ENCODE data around the gene RRP36.

RRP36 gene

DNA sequence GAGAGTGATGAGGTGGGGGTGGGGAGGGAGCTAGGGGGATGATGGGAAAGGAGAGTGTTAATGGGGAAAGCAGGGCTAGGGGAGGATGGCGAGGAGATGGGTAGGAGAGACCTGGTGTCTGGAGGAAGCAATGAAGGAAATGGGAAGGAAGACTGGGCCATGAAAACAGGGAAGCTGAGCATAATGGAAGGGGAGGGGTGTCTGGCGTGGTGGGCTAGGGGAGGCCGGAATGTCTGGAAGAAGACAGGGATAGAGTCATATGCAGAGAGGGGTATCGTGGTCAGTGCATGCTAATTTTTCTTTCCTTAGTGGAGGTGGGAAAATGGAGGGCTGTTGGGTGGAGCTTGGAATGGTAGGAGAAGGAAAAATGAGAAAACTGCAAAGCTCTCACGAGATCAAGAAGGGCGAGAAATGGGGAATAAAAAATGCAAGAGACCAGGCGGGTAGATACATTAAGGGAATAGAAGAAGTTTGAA, 7.0 kb upstream of the RRP36 start:
- H3K4me3 ChIP-seq (ENCODE audit: low read depth, low read length), result peak overlapping the region; percentile 87
- TF ChIP-seq, protein P1, sequence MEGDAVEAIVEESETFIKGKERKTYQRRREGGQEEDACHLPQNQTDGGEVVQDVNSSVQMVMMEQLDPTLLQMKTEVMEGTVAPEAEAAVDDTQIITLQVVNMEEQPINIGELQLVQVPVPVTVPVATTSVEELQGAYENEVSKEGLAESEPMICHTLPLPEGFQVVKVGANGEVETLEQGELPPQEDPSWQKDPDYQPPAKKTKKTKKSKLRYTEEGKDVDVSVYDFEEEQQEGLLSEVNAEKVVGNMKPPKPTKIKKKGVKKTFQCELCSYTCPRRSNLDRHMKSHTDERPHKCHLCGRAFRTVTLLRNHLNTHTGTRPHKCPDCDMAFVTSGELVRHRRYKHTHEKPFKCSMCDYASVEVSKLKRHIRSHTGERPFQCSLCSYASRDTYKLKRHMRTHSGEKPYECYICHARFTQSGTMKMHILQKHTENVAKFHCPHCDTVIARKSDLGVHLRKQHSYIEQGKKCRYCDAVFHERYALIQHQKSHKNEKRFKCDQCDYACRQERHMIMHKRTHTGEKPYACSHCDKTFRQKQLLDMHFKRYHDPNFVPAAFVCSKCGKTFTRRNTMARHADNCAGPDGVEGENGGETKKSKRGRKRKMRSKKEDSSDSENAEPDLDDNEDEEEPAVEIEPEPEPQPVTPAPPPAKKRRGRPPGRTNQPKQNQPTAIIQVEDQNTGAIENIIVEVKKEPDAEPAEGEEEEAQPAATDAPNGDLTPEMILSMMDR (IDR thresholded peaks at IDR 0.05; ENCODE audit: insufficient read depth, low read depth, low read length, missing control alignments), result no peak
- no peak for DNase-seq (ENCODE audit: low read depth)

DNA sequence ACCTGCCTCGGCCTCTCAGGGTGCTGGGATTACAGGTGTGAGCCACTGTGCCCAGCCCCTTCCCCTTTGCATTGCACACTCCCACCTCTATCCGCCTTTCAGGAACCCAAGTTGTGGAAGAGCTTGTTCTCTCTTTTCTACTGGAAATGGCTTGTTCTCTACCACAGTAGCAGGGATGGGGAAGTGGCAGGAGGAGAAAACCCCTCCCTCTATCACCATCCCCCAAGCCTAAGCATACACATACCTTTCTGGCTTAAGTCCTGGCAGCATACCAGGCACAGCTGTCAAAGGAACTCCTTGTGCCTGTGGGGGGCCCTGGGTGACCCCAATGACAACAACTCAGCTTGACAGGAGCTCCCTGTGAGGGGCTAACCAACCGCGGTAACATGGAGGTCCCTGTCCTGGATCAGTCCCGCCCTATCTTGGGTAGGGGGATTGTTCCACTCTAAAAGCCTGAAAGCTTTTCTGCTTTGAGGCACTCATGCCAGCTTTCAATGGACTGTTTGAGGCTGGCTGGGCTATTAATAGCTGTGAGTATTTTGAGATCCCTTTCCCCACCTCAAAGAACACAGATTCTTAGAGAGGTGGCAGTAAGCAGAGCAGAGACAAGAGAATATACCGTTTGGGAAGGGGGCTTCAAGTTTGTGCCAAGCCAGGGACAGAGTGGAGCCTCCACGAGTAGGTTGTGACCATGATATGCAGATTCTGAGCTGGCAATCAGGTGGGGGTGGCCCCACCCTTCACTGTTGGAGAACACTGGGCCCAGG, 5.1 kb upstream of the RRP36 start:
- no peak for DNase-seq (ENCODE audit: low read depth)
- no peak overlapping the region for H3K4me3 ChIP-seq (ENCODE audit: low read depth, low read length)
- TF ChIP-seq, protein P1 (IDR thresholded peaks at IDR 0.05; ENCODE audit: insufficient read depth, low read depth, low read length, missing control alignments), result no peak

DNA sequence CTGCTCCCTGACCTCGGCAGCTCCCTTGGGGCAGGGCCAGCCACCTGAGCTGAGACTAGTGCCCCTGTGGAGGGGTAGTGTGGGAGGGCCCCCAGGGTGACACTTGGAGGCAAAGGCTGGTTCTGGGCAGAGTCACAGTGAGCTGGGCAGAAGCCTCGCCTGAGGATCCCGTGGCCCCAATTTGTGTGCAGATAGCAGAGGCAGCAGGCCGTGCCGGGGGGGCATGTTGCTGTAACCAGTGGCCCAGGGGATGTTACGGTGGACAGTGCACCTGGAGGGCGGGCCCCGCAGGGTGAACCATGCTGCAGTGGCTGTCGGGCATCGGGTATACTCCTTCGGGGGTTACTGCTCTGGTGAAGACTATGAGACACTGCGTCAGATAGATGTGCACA, 4.5 kb upstream of the RRP36 start:
- H3K4me3 ChIP-seq (ENCODE audit: low read depth, low read length), result no peak overlapping the region
- DNase-seq (ENCODE audit: low read depth), result no peak

DNA sequence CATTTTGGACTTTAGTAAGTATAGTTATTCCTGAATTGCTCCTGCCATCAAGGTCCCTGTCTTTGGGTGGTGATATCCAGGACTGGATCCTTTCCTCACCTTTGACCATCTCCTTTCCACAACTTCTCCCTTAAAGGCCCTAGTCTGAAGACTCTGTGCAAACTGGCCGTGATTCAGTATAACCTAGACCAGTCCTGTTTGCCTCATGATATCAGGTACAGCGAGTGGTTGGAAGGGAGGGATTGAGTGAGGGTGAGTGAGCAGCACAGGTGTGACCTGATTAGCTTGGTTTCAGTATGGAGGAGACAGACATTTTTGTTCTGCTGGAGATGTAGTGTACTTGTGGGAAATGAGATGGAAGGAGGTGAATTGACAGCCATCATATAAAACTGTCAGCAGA, 2.3 kb upstream of the RRP36 start:
- no peak overlapping the region for H3K4me3 ChIP-seq (ENCODE audit: low read depth, low read length)
- TF ChIP-seq, protein P1 (IDR thresholded peaks at IDR 0.05; ENCODE audit: insufficient read depth, low read depth, low read length, missing control alignments), result no peak
- DNase-seq (ENCODE audit: low read depth), result no peak

More for the DNA sequence above, 4.5 kb upstream of the RRP36 start:
- TF ChIP-seq, protein P1 (IDR thresholded peaks at IDR 0.05; ENCODE audit: insufficient read depth, low read depth, low read length, missing control alignments), result no peak

DNA sequence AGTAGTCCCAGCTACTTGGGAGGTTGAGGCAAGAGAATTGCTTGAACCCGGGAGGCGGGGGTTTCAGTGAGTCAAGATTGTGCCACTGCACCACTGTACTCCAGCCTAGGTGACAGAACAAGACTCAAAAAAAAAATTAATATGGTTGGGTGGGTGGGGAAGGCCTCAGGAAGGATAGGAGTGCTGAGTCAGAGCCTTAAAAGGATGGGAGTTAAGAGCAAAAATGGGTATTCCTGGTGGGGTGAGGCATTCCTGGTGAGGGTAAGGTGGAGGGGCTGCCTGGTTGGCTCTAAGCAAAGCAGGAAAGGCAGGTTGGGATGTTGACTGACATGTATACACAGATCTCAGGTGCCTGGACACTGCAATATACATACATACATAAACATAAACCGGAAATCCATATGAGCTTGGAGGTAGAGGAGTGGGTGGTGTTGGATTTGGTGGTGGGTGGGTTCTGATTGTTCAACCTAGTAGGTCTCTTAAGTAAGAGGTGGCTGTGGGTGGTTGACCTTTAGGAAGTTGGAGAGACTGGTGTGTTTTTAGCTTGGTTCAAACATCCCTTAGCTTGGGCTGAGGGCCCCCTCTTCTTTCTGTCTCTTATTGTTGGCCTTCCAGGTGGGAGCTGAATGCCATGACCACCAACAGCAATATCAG, 1.2 kb upstream of the RRP36 start:
- no peak for DNase-seq (ENCODE audit: low read depth)
- TF ChIP-seq, protein P1 (IDR thresholded peaks at IDR 0.05; ENCODE audit: insufficient read depth, low read depth, low read length, missing control alignments), result no peak
- no peak overlapping the region for H3K4me3 ChIP-seq (ENCODE audit: low read depth, low read length)

DNA sequence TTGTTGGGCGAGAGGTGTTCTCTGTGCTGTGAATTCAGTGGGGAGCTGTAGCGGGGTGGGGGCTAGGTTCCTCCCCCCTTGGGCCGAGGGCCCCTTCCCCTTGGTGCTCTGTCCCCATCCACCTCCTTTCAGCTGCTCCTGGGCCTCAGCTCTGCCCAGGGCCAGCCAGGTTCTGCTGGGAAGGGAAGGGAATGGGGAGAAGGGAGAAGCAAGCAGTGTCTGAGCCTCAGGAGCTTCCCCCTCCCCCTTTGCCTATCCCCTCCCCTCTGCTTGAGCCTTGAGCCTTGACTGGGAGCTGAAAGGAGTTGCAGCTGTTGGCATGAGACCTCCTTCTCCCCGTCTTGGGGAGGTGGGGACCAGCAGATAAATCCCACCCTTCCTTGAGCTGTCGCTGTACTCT, 576 bp upstream of the RRP36 start:
- H3K4me3 ChIP-seq (ENCODE audit: low read depth, low read length), result peak overlapping the region; percentile 74
- DNase-seq (ENCODE audit: low read depth), result no peak
- TF ChIP-seq, protein P1 (IDR thresholded peaks at IDR 0.05; ENCODE audit: insufficient read depth, low read depth, low read length, missing control alignments), result no peak

Measured in GM12865 (cell line).